ENCODE measurements around the gene FTO. TPM values are rescaled to one million over a fixed set of nuclear protein-coding genes. Genes with fewer than 3 reads are reported as not detected.

FTO gene
- total RNA-seq, 2 donors from 2014 or later = 55.4 to 57.4 TPM

- no peak for DNase-seq (ENCODE audit: low spot score)
- Mint-ChIP-seq H3K36me3 (no peaks in the 10 kb centered on the region), H3K9me3 (no peaks in the 10 kb centered on the region), H3K27ac (no peak overlapping the region), H3K4me3 (no peak overlapping the region), H3K27me3 (no peaks in the 10 kb centered on the region), H3K4me1 (ENCODE audit: low read depth in 2 of 2) (peaks cover 21 to 33% of the 10 kb centered on the region in 2 donors)
- ATAC-seq = no peak
Measured at GRCh38 chr16:53771655-53772497, 67.9 kb downstream of the FTO start.

- no peak for ATAC-seq
Measured at GRCh38 chr16:53773150-53773846, 69.3 kb downstream of the FTO start.

GRCh38 chr16:53773881-53774280 lies 69.9 kb downstream of the FTO start:
- no peaks in the 10 kb centered on the region for H3K9me3 Mint-ChIP-seq

More at GRCh38 chr16:53773150-53773846, 69.3 kb downstream of the FTO start:
- H3K27me3 Mint-ChIP-seq = no peaks in the 10 kb centered on the region
- no peak for DNase-seq (ENCODE audit: low spot score)
- H3K27ac Mint-ChIP-seq = no peak overlapping the region
- H3K36me3 Mint-ChIP-seq = no peaks in the 10 kb centered on the region
- no peaks in the 10 kb centered on the region for H3K9me3 Mint-ChIP-seq
- peaks cover 21 to 30% of the 10 kb centered on the region in 2 donors for H3K4me1 Mint-ChIP-seq (ENCODE audit: low read depth in 2 of 2)
- H3K4me3 Mint-ChIP-seq = no peak overlapping the region

GRCh38 chr16:53775106-53775820 lies 71.3 kb downstream of the FTO start:
- Mint-ChIP-seq H3K9me3 (no peaks in the 10 kb centered on the region), H3K4me1 (ENCODE audit: low read depth in 2 of 2) (peaks cover 22 to 23% of the 10 kb centered on the region in 2 donors), H3K36me3 (no peaks in the 10 kb centered on the region), H3K27me3 (no peaks in the 10 kb centered on the region), H3K4me3 (no peak overlapping the region), H3K27ac (peak overlapping the region in 1 of 2 donors; percentile 13)
- DNase-seq (ENCODE audit: low spot score) (no peak), ATAC-seq (no peak)

More at GRCh38 chr16:53773881-53774280, 69.9 kb downstream of the FTO start:
- Mint-ChIP-seq H3K36me3 (no peaks in the 10 kb centered on the region), H3K4me3 (no peak overlapping the region), H3K27me3 (no peaks in the 10 kb centered on the region), H3K27ac (no peak overlapping the region), H3K4me1 (ENCODE audit: low read depth in 2 of 2) (peaks cover 20 to 27% of the 10 kb centered on the region in 2 donors)
- ATAC-seq = no peak
- DNase-seq (ENCODE audit: low spot score) = no peak

GRCh38 chr16:53775821-53776431 lies 72.0 kb downstream of the FTO start:
- no peak overlapping the region for H3K4me3 Mint-ChIP-seq
- ATAC-seq = no peak
- no peaks in the 10 kb centered on the region for H3K36me3 Mint-ChIP-seq
- no peaks in the 10 kb centered on the region for H3K27me3 Mint-ChIP-seq
- peak overlapping the region in 1 of 2 donors; percentile 13 for H3K27ac Mint-ChIP-seq
- H3K4me1 Mint-ChIP-seq (ENCODE audit: low read depth in 2 of 2) = peaks cover 22 to 25% of the 10 kb centered on the region in 2 donors
- no peaks in the 10 kb centered on the region for H3K9me3 Mint-ChIP-seq
- no peak for DNase-seq (ENCODE audit: low spot score)

DNA sequence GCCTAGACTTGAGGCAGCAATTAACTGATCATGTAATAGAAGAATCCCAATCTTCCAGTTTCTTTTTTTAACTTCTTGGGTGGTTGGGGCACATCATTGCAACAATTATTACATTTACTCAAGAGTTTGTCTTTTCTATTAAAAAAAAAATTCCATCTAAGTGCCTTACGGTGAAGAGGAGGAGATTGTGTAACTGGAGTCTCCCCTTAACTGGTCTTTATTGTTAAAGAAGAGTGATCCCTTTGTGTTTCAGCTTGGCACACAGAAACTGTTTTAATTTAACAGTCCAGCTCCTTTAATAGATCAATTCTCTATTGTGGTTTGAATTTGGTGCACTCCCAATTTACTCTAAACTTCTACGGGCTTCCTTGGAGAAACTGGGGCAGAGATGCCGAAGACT lies 75.2 kb downstream of the FTO start:
- no peak overlapping the region for H3K27ac Mint-ChIP-seq
- no peak for ATAC-seq

GRCh38 chr16:53780051-53780450 lies 76.1 kb downstream of the FTO start:
- DNase-seq (ENCODE audit: low spot score) = no peak
- Mint-ChIP-seq H3K9me3 (no peaks in the 10 kb centered on the region), H3K36me3 (no peaks in the 10 kb centered on the region), H3K4me3 (no peak overlapping the region), H3K4me1 (ENCODE audit: low read depth in 2 of 2) (peaks cover 34 to 35% of the 10 kb centered on the region in 2 donors), H3K27me3 (no peaks in the 10 kb centered on the region), H3K27ac (no peak overlapping the region)
- no peak for ATAC-seq

More for the DNA sequence above, 75.2 kb downstream of the FTO start:
- Mint-ChIP-seq H3K36me3 (no peaks in the 10 kb centered on the region), H3K4me3 (no peak overlapping the region), H3K27me3 (no peaks in the 10 kb centered on the region), H3K9me3 (no peaks in the 10 kb centered on the region), H3K4me1 (ENCODE audit: low read depth in 2 of 2) (peaks cover 37 to 39% of the 10 kb centered on the region in 2 donors)
- no peak for DNase-seq (ENCODE audit: low spot score)

DNA sequence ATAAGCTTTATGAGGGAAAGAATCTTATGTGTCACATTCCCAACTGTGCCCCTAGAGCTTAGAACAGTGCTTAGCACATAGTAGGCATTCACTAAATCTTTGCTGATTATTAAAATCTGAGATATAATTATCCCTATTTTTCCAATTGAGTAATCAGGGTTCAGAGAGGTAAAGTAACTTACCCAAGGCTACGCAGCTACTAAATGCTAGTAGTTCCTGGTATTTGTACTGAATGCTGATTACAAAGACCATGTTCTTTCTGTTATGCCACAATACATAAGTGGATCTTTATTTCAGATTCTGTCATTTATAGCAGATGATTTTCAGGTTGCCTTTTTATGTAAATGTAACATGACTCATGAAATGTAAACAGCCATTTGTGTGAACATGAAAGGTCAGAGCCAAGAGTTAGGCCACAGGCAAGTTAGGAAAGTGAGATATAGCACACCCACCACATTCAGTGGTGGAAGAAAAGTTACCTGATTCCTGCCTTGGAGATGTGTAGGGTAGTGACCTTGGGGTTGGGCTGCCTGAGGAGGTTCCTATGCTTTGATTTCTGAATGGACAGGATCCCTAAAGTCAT lies 77.2 kb downstream of the FTO start:
- Mint-ChIP-seq H3K4me1 (ENCODE audit: low read depth in 2 of 2) (peaks cover 29 to 31% of the 10 kb centered on the region in 2 donors), H3K27me3 (no peaks in the 10 kb centered on the region), H3K36me3 (no peaks in the 10 kb centered on the region), H3K4me3 (no peak overlapping the region), H3K27ac (no peak overlapping the region), H3K9me3 (no peaks in the 10 kb centered on the region)
- no peak for DNase-seq (ENCODE audit: low spot score)
- ATAC-seq = no peak

GRCh38 chr16:53782148-53782547 lies 78.2 kb downstream of the FTO start:
- no peak for DNase-seq (ENCODE audit: low spot score)
- no peak for ATAC-seq
- H3K27me3 Mint-ChIP-seq = no peaks in the 10 kb centered on the region
- no peak overlapping the region for H3K4me3 Mint-ChIP-seq
- H3K27ac Mint-ChIP-seq = no peak overlapping the region
- H3K36me3 Mint-ChIP-seq = no peaks in the 10 kb centered on the region
- H3K4me1 Mint-ChIP-seq (ENCODE audit: low read depth in 2 of 2) = peaks cover 28% of the 10 kb centered on the region in 2 donors
- H3K9me3 Mint-ChIP-seq = no peaks in the 10 kb centered on the region

GRCh38 chr16:53784291-53784690 lies 80.3 kb downstream of the FTO start:
- Mint-ChIP-seq H3K27ac (no peak overlapping the region), H3K9me3 (no peaks in the 10 kb centered on the region), H3K4me1 (ENCODE audit: low read depth in 2 of 2) (peaks cover 28 to 29% of the 10 kb centered on the region in 2 donors), H3K4me3 (no peak overlapping the region), H3K27me3 (no peaks in the 10 kb centered on the region), H3K36me3 (no peaks in the 10 kb centered on the region)
- no peak for DNase-seq (ENCODE audit: low spot score)
- no peak for ATAC-seq

GRCh38 chr16:53785044-53785443 lies 81.1 kb downstream of the FTO start:
- Mint-ChIP-seq H3K4me1 (ENCODE audit: low read depth in 2 of 2) (peaks cover 28% of the 10 kb centered on the region in 2 donors), H3K27me3 (no peaks in the 10 kb centered on the region), H3K27ac (no peak overlapping the region), H3K4me3 (no peak overlapping the region), H3K9me3 (no peaks in the 10 kb centered on the region), H3K36me3 (no peaks in the 10 kb centered on the region)
- ATAC-seq (no peak), DNase-seq (ENCODE audit: low spot score) (no peak)

DNA sequence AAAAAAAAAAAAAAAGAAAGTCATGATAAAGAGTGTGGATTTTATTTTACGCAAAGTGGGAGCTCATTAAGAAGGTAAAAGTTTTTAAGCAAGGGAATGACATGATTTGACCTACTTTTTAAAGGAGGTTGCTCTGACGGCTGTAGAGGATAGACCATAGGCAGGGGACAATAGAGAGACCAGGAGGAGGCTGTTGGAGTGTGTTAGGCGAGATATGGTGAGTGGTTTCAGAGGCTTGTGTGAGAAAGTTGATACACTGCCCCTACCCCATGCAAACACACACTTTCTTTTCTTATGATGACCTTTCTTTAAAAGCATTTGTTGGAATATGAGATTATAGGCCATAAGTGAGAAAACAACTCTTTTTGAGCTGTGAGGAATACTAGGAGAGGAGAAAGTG lies 82.0 kb downstream of the FTO start:
- Mint-ChIP-seq H3K27me3 (no peaks in the 10 kb centered on the region), H3K9me3 (no peaks in the 10 kb centered on the region), H3K36me3 (no peaks in the 10 kb centered on the region), H3K27ac (no peak overlapping the region), H3K4me1 (ENCODE audit: low read depth in 2 of 2) (peaks cover 28% of the 10 kb centered on the region in 2 donors), H3K4me3 (no peak overlapping the region)
- ATAC-seq (no peak), DNase-seq (ENCODE audit: low spot score) (no peak)

DNA sequence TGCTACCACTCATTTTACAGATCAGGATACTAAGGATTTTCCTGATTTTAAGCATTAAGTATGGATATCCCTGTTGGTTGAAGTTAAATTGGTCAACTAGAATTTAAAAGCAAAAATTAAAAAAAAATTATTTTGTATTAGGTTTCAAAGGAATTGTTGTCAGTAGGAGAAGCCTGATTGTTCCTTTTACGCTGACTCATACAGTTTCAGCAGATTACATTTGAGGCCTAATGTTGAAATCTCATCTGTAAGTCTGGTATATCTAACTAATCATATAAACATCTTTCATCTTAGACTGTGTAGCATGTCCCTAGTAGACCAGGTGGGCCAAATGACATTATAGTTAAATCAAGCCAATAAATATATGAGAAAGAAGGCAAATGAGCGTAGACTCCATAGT lies 83.5 kb downstream of the FTO start:
- no peaks in the 10 kb centered on the region for H3K36me3 Mint-ChIP-seq
- peaks cover 19 to 20% of the 10 kb centered on the region in 2 donors for H3K4me1 Mint-ChIP-seq (ENCODE audit: low read depth in 2 of 2)
- ATAC-seq (no peak), DNase-seq (ENCODE audit: low spot score) (no peak)
- no peaks in the 10 kb centered on the region for H3K27me3 Mint-ChIP-seq
- H3K4me3 Mint-ChIP-seq = no peak overlapping the region
- H3K27ac Mint-ChIP-seq = no peak overlapping the region
- no peaks in the 10 kb centered on the region for H3K9me3 Mint-ChIP-seq

All from natural killer cell treated with Interleukin-12 subunit alpha and Interleukin-12 subunit beta and Interleukin-15 and Interleukin-18, amount 100 ng/mL, for 72 hours (primary cell).